Right atrium auricular region (tissue), 2 donors: ENCODE results near the gene MPO. TPM values are rescaled to one million over a fixed set of nuclear protein-coding genes. Genes with fewer than 3 reads are reported as not detected.
A peak's percentile ranks its signal among the peaks of the same experiment; 100 is the strongest.

Experiments used
- DNase-seq: peaks from one replicate; pipeline ENCODE4 v3.0.0-alpha.2; 2019; ENCODE audit warnings: low spot score
- H3K27ac ChIP-seq, 2 donors: fragments of 200-600 bp; sonication (generic); 1 replicate in 1 of 2; 2 replicates in 1 of 2; pipeline ENCODE4 v1.5.1; 2016 to 2019
- H3K27me3 ChIP-seq, 2 donors: fragments of 200-600 bp; sonication (generic); one replicate each; pipeline versions ENCODE4 v1.5.1 to v1.6.0; 2017 to 2019
- H3K36me3 ChIP-seq: fragments of 200-600 bp; sonication (generic); one replicate; pipeline ENCODE4 v1.5.1; 2016
- H3K4me1 ChIP-seq, 2 donors: fragments of 200-600 bp; sonication (generic); one replicate each; pipeline versions ENCODE4 v1.5.1 to v1.6.0; 2017 to 2019
- H3K4me3 ChIP-seq, 2 donors: fragments of 200-600 bp; sonication (generic); 1 replicate in 1 of 2; 2 replicates in 1 of 2; pipeline ENCODE4 v1.5.1; 2017 to 2019; ENCODE audit warnings: mild to moderate bottlenecking in 1 of 2, moderate library complexity in 1 of 2
- H3K9me3 ChIP-seq, 2 donors: fragments of 200-600 bp; sonication (generic); one replicate each; pipeline ENCODE4 v1.5.1; 2019
- total RNA-seq, 2 donors: library from RNA; depleted of rRNA; stranded (reverse); fragments of >200 nt; gene quantifications; one replicate each; pipeline ENCODE4 v1.1.0, GENCODE V29; 2016
- TF ChIP-seq, protein P1 (sequence below), 2 donors: fragments of 200-600 bp; sonication (generic); IDR thresholded peaks; one replicate each; pipeline ENCODE4 v1.5.1; 2019; ENCODE audit warnings: antibody characterized with exemption in 2 of 2

The MPO gene
- total RNA-seq, 2 donors from 2014 or later: 0.12 to 0.30 TPM

DNA sequence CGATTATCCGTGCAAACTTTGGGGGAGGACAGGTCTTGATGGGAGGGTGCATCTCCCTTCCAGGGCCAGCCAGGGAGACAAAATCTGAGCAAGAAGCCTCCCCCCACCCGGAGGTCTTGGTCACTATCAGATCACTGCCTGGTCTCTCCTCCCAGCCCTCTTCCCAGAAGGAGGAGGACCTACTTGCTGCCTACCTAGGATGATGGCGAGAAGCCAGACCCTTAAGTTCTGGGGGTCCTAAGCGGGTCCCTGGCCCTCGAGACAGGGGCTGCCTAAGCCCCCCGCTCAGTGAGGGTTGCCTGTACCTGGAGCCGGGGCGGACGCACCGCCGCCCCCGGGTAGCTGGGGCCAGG, 43.3 kb upstream of the MPO start:
- DNase-seq: no peak
- H3K4me1 ChIP-seq: peaks cover 0 to 10% of the 10 kb centered on the region in 2 donors
- TF ChIP-seq, protein P1, sequence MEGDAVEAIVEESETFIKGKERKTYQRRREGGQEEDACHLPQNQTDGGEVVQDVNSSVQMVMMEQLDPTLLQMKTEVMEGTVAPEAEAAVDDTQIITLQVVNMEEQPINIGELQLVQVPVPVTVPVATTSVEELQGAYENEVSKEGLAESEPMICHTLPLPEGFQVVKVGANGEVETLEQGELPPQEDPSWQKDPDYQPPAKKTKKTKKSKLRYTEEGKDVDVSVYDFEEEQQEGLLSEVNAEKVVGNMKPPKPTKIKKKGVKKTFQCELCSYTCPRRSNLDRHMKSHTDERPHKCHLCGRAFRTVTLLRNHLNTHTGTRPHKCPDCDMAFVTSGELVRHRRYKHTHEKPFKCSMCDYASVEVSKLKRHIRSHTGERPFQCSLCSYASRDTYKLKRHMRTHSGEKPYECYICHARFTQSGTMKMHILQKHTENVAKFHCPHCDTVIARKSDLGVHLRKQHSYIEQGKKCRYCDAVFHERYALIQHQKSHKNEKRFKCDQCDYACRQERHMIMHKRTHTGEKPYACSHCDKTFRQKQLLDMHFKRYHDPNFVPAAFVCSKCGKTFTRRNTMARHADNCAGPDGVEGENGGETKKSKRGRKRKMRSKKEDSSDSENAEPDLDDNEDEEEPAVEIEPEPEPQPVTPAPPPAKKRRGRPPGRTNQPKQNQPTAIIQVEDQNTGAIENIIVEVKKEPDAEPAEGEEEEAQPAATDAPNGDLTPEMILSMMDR (IDR thresholded peaks at IDR 0.05): no peak
- peak overlapping the region; percentile 54 to 56 for H3K4me3 ChIP-seq
- H3K9me3 ChIP-seq: no peaks in the 10 kb centered on the region
- H3K27ac ChIP-seq: peak overlapping the region; percentile 56
- peaks cover 0 to 3% of the 10 kb centered on the region in 2 donors for H3K27me3 ChIP-seq
- H3K36me3 ChIP-seq: no peaks in the 10 kb centered on the region

DNA sequence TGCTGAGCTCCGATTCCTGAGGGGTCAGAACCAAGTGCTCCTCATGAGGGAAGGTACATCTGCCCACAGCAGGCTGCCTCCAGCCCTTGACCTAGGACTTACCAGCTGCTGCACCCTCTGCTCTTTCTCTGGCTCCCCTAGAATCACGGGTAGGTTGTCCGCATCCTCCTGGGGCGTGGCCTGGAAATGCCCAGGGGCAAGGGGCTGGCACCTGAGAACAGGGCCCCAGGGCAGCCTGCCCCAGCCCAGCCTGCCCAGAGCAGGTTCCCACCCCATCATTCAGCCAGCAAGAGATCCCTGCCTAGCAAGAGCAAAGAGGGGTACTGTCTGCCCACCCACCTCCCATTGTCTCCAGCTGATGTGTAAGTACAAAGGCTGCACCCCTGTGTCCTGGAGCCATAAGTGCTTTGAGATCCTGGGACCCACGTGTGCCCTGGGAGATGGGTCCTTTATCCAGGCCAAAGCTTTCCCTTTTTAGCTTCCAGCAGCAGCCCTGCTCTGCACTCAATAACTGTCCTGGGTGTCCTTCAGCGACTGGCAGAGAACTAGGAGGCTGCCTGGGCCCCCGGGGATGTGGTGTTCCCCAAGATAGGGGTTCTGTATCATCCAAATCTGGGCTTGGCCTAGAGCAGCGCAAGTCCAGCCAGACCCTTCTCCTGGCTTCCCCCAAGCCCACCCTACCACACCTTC, 42.8 kb upstream of the MPO start:
- Histone ChIP-seq H3K27ac (peak overlapping the region; percentile 56), H3K36me3 (no peaks in the 10 kb centered on the region), H3K4me3 (peak overlapping the region in 1 of 2 donors; percentile 56), H3K27me3 (peaks cover 0 to 2% of the 10 kb centered on the region in 2 donors), H3K9me3 (no peaks in the 10 kb centered on the region), H3K4me1 (peaks cover 0 to 10% of the 10 kb centered on the region in 2 donors)
- TF ChIP-seq, protein P1 (IDR thresholded peaks at IDR 0.05): no peak
- no peak for DNase-seq

DNA sequence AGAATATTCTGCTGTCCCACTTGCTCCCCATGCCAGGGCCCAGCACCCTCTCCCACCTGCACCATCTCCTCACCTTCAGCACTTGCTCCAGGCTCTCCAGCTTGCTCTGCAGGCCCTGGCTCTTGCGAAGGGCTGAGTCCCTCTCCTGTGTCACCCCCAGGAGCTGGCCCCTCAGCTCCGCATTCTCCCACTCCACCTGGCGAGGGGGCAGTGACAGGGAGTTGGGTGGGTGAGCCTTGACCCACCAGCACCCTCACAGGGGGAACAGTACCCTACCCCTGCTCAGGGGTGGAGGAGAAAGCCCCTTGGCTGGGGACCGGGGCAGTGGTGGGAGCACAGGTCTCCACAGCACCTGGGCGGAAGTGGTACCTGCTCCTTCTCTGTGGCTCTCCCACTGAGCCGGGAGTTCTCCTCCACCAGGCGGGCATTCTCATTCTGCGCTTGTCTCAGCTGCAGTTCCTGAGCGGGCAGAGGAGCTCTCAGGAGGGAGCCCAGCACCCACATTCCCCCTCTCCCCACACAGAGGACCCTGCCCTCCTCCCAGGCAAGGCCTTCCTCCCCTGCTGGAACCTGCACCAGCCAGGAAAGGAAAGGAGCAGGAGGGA, 41.9 kb upstream of the MPO start:
- TF ChIP-seq, protein P1 (IDR thresholded peaks at IDR 0.05): no peak
- H3K36me3 ChIP-seq: no peaks in the 10 kb centered on the region
- no peak overlapping the region for H3K27ac ChIP-seq
- H3K4me1 ChIP-seq: peaks cover 0 to 10% of the 10 kb centered on the region in 2 donors
- H3K27me3 ChIP-seq: no peaks in the 10 kb centered on the region
- no peak for DNase-seq
- no peak overlapping the region for H3K4me3 ChIP-seq
- H3K9me3 ChIP-seq: no peaks in the 10 kb centered on the region

DNA sequence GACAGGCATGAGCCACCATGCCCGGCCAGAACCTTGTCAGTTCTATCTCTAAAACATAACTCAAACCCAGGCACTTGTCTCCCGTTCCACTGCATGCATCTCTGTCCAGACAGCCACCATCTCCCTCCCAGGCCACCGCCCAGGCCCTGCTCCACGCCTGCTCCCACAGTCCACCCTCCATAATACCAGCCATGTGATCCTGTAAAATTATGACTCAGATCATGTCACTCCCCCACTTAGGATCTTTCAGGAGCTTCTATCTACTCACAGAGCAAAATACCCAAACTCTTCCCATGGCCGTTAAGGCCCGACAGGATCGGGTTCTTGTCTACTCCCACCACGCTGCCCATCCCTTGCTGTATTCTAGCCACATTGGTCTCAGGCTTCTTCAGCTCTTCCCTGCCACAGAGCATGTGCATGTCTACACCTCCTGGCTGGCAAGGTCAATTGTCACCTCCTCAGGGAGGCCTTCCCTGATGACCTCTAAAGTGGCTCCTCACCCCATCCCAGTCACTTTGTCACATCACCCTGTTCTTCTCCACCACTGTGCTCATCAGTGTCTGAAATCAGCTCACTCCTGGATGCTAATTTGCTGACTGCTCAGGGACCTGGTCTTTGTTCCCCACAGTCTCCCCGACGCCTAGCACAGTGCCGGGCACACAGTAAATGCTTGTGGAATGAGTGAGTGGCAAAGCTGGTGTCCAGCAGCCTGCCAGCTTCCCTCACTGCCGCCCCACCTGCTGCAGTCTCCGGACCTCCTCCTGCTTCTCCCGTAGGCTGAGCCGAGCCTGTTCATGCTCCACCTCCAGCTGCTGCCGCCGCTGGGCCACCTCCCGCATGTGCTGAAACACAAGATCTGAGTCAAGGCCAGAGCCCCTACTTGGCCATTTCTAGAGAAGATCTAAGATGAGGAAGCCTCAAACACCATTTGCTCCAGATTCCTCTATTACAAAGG, 41.1 kb upstream of the MPO start:
- DNase-seq: no peak
- Histone ChIP-seq H3K9me3 (no peaks in the 10 kb centered on the region), H3K27me3 (no peaks in the 10 kb centered on the region), H3K4me1 (peaks cover 0 to 10% of the 10 kb centered on the region in 2 donors), H3K36me3 (no peaks in the 10 kb centered on the region), H3K27ac (no peak overlapping the region), H3K4me3 (no peak overlapping the region)
- TF ChIP-seq, protein P1 (IDR thresholded peaks at IDR 0.05): no peak

DNA sequence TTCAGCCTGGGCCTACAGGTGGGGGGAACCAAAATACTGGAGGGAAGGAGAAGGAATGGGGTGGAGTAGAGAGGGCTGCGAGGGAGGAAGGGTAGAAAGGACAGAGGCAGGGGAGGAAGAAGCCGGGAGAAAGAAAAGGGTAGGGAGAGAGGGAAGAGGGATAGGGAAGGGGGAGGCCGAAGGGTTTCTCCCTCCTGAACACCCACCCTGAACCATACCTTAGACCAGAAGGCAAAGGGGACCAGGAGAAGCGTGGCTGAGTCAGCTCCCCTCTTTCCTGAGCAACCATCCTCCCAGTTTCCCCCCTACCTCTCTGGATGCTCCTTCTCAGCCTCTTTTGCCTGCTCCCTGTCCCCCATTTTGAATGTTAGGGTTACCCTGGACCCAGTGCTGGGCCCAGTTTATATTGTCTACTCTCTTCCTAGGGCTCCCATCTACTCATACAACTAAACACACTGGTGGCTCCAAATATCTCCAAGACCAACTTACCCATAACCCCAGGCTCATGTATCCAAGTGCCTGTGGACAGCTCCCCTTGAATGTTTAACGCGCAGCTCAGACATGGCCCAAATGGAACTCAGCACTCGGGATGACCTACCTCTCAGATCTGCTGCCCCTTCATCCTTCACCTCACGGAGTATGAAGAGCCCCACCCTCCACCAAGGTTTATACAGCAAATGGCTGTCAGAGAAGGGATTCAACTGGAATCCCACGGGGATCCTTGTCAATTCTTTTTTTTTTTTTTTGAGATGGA, 40.0 kb upstream of the MPO start:
- TF ChIP-seq, protein P1 (IDR thresholded peaks at IDR 0.05): no peak
- Histone ChIP-seq H3K36me3 (no peaks in the 10 kb centered on the region), H3K4me3 (no peak overlapping the region), H3K9me3 (no peaks in the 10 kb centered on the region), H3K27me3 (no peaks in the 10 kb centered on the region), H3K27ac (no peak overlapping the region), H3K4me1 (peaks cover 0 to 10% of the 10 kb centered on the region in 2 donors)
- no peak for DNase-seq
